Activated naive CD4-positive, alpha-beta T cell treated with anti-CD3 and anti-CD28 coated beads, Interleukin-2, amount 50 U/mL, for 24 hours (primary cell): ENCODE measurements around the gene ABCF2.

Experiments
- H3K27ac Mint-ChIP-seq: one replicate; pipeline ENCODE4 v1.8.0; 2021; ENCODE audit warnings: mild to moderate bottlenecking, mixed read lengths
- H3K27me3 Mint-ChIP-seq: one replicate; pipeline ENCODE4 v1.8.0; 2021; ENCODE audit warnings: mixed read lengths
- H3K36me3 Mint-ChIP-seq: one replicate; pipeline ENCODE4 v1.8.0; 2021; ENCODE audit warnings: mixed read lengths
- H3K4me1 Mint-ChIP-seq: one replicate; pipeline ENCODE4 v1.8.0; 2021; ENCODE audit warnings: mixed read lengths
- H3K4me3 Mint-ChIP-seq: one replicate; pipeline ENCODE4 v1.8.0; 2021; ENCODE audit warnings: mild to moderate bottlenecking, mixed read lengths
- H3K9me3 Mint-ChIP-seq: one replicate; pipeline ENCODE4 v1.8.0; 2021; ENCODE audit warnings: mixed read lengths

The ABCF2 gene

GRCh38 chr7:151181011-151181431 lies 46.0 kb downstream of the ABCF2 start:
- Mint-ChIP-seq H3K9me3 (no peaks in the 10 kb centered on the region), H3K4me3 (no peak overlapping the region), H3K4me1 (no peaks in the 10 kb centered on the region), H3K27me3 (peaks cover 1% of the 10 kb centered on the region), H3K36me3 (no peaks in the 10 kb centered on the region), H3K27ac (no peak overlapping the region)

- H3K27me3 Mint-ChIP-seq: peaks cover 1% of the 10 kb centered on the region
- H3K9me3 Mint-ChIP-seq: no peaks in the 10 kb centered on the region
- H3K4me1 Mint-ChIP-seq: no peaks in the 10 kb centered on the region
These were observed 47.1 kb downstream of the ABCF2 start for GRCh38 chr7:151179946-151180345.

GRCh38 chr7:151179287-151179860 lies 47.6 kb downstream of the ABCF2 start:
- Mint-ChIP-seq H3K27me3 (peaks cover 1% of the 10 kb centered on the region), H3K4me3 (no peak overlapping the region), H3K9me3 (no peaks in the 10 kb centered on the region), H3K36me3 (no peaks in the 10 kb centered on the region), H3K27ac (no peak overlapping the region), H3K4me1 (no peaks in the 10 kb centered on the region)

More at GRCh38 chr7:151179946-151180345, 47.1 kb downstream of the ABCF2 start:
- Mint-ChIP-seq H3K27ac (no peak overlapping the region), H3K4me3 (no peak overlapping the region), H3K36me3 (no peaks in the 10 kb centered on the region)

DNA sequence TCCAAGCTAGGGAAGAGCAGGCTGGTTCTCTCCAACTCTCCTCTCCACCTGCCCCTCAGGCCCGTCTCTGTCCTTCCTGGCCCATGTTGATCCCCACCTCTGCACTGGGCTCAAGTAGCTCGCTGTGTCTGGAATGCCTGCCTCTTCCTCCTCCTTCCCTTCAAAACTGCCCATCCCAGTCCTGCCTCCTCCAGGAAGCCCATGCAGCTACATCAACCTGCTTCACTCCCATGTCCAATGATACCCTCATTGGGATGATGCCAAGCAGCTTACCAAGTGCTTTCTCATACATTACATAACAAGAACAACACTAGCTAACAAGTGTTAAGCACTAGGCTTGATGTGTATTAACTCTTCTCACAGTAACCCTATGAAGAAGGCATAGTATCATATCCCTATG lies 48.2 kb downstream of the ABCF2 start:
- Mint-ChIP-seq H3K9me3 (no peaks in the 10 kb centered on the region), H3K27me3 (peaks cover 1% of the 10 kb centered on the region), H3K4me3 (no peak overlapping the region), H3K27ac (no peak overlapping the region), H3K36me3 (no peaks in the 10 kb centered on the region), H3K4me1 (no peaks in the 10 kb centered on the region)

DNA sequence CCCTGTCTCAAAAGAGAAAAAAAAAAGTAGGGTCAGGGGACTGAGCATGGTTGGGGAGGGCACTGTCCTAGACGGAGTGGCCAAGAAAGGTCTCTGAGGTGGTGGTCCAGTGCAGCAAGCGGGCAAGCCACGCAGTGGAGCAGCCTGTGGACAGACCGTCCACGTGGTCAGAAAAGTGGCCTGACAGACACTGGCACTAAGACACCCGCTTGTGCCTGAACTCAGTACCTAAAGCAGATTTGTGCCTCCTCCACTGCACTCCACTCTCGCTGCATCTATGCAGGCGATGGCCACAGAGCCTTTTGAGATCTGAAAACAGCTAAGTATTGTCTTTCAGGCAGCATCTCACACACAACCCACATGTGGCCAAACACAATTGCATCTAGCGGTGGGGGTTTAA lies 48.8 kb downstream of the ABCF2 start:
- Mint-ChIP-seq H3K4me3 (no peak overlapping the region), H3K9me3 (no peaks in the 10 kb centered on the region), H3K27ac (no peak overlapping the region), H3K27me3 (peaks cover 6% of the 10 kb centered on the region), H3K4me1 (no peaks in the 10 kb centered on the region), H3K36me3 (no peaks in the 10 kb centered on the region)

DNA sequence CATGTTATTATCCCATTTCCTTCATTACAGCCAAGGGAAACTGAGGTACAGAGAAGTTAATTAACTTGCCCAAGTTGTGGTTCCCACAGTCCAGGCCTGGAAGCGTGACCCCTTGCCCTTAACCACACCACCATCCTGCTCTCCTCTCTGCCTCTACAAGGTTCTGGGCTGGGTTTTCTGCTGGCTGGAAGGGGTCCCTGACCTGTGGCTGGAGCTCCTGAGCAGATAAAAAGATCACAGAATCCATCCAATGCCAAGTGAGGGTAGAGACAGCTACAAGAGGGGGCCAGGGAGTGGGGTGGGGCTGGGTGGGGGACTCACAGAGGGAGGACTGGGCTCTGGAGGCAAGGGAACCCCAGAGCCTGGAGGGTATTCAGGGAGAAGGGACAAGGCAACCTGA lies 49.7 kb downstream of the ABCF2 start:
- H3K36me3 Mint-ChIP-seq: no peaks in the 10 kb centered on the region
- H3K4me1 Mint-ChIP-seq: peaks cover 7% of the 10 kb centered on the region
- H3K9me3 Mint-ChIP-seq: no peaks in the 10 kb centered on the region
- H3K4me3 Mint-ChIP-seq: no peak overlapping the region
- H3K27ac Mint-ChIP-seq: no peak overlapping the region
- peaks cover 13% of the 10 kb centered on the region for H3K27me3 Mint-ChIP-seq

GRCh38 chr7:151176401-151176800 lies 50.6 kb downstream of the ABCF2 start:
- Mint-ChIP-seq H3K4me3 (no peak overlapping the region), H3K27ac (no peak overlapping the region), H3K36me3 (no peaks in the 10 kb centered on the region), H3K9me3 (no peaks in the 10 kb centered on the region), H3K4me1 (peaks cover 9% of the 10 kb centered on the region), H3K27me3 (peaks cover 14% of the 10 kb centered on the region)

- Mint-ChIP-seq H3K36me3 (no peaks in the 10 kb centered on the region), H3K9me3 (no peaks in the 10 kb centered on the region), H3K27ac (no peak overlapping the region), H3K27me3 (peaks cover 14% of the 10 kb centered on the region), H3K4me3 (no peak overlapping the region), H3K4me1 (peaks cover 9% of the 10 kb centered on the region)
These were observed 51.2 kb downstream of the ABCF2 start for GRCh38 chr7:151175793-151176311.

- H3K27me3 Mint-ChIP-seq: peaks cover 14% of the 10 kb centered on the region
- no peaks in the 10 kb centered on the region for H3K9me3 Mint-ChIP-seq
- no peaks in the 10 kb centered on the region for H3K36me3 Mint-ChIP-seq
These were observed 51.8 kb downstream of the ABCF2 start for GRCh38 chr7:151175047-151175792.

DNA sequence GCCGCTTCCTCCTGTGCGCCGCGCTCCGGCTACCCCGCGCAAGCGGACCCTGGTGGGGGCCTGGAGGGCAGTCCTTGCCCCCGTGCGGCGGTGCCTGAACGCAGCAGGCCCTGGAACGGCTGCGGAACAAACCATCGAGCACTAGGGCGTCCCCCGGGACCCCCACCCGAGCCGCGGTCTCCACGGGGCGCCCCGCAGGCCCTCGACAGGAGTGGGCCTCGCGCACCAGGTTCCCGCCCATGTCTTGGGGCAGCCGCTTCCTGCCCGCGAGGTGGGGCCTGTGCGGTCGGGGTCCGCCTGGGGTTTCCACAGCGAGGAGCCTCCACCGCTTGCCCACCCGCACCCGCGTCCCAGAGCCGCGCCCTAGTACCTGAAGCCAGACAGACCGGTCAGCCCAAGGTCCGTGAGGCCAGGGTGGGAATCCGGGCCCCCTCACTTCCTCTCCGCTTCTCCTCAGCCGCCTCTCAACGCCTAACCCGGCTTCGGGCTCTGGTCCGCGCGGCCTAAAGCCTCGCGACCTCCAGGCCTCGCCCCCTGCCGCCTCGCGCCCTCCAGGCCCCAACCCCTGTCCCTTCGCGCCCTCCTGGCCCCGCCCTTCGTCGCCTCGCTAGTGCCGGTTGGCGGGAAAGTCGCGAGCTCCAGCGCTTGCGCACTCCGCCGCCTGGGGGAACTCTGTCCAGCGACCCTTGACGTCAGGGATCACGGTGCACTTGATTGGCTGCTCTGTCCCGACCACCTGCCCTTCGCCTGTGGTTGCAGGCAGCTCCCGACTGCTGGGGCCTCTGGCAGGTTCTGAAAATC lies 52.6 kb downstream of the ABCF2 start:
- H3K4me3 Mint-ChIP-seq: no peak overlapping the region
- no peak overlapping the region for H3K27ac Mint-ChIP-seq
- H3K9me3 Mint-ChIP-seq: no peaks in the 10 kb centered on the region
- H3K27me3 Mint-ChIP-seq: peaks cover 21% of the 10 kb centered on the region
- H3K36me3 Mint-ChIP-seq: no peaks in the 10 kb centered on the region
- H3K4me1 Mint-ChIP-seq: peaks cover 9% of the 10 kb centered on the region

More at GRCh38 chr7:151175047-151175792, 51.8 kb downstream of the ABCF2 start:
- no peak overlapping the region for H3K27ac Mint-ChIP-seq
- no peak overlapping the region for H3K4me3 Mint-ChIP-seq
- peaks cover 9% of the 10 kb centered on the region for H3K4me1 Mint-ChIP-seq

DNA sequence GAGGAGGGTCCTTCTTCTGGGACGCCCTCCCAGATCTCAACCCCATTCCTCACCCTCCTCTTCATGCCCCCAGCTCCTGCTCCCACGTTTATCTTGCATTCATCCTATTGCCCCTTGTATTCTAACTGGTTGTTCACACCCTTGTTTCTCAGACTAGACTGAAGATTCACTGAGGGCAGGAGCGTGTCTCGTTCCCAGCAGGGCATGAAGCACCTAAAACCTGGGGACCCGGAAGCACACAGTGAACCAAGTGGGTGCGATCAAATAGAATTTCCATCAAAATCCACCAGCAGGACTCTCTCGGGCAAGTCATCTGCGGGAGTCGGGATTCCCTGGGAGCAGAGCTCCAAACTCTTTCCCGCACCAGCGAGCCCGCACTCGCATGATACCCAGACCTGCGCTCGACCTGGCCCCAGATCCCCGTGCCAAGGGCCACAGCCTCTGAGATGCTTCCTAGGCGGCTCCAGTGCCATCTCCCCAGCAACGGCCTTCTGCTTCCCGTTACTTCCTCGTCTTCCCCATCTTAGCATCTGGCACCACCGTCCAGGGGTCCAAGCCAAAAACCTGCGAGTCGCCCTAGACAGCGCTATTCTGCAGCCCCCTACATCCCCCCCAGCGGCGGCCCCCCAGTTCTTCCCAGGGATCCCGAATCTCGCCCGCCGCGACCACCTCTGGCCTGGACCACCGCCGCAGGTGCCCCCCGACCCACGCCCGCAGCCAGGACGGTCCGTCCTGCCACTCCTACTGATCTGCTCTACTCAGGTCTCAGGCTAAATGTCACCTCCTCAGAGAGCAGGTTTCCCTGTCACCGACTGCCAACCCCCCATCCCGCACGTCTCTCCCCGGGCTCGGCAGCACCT lies 53.4 kb downstream of the ABCF2 start:
- peaks cover 28% of the 10 kb centered on the region for H3K27me3 Mint-ChIP-seq
- H3K4me1 Mint-ChIP-seq: peaks cover 11% of the 10 kb centered on the region
- no peaks in the 10 kb centered on the region for H3K9me3 Mint-ChIP-seq
- no peaks in the 10 kb centered on the region for H3K36me3 Mint-ChIP-seq
- peak overlapping the region; percentile 48 for H3K27ac Mint-ChIP-seq
- no peak overlapping the region for H3K4me3 Mint-ChIP-seq

GRCh38 chr7:151172273-151173141 lies 54.5 kb downstream of the ABCF2 start:
- H3K4me3 Mint-ChIP-seq: no peak overlapping the region
- no peak overlapping the region for H3K27ac Mint-ChIP-seq
- H3K36me3 Mint-ChIP-seq: no peaks in the 10 kb centered on the region
- peaks cover 15% of the 10 kb centered on the region for H3K4me1 Mint-ChIP-seq
- H3K9me3 Mint-ChIP-seq: no peaks in the 10 kb centered on the region
- peaks cover 32% of the 10 kb centered on the region for H3K27me3 Mint-ChIP-seq

GRCh38 chr7:151168787-151169162 lies 58.2 kb downstream of the ABCF2 start:
- Mint-ChIP-seq H3K27me3 (peaks cover 38% of the 10 kb centered on the region), H3K4me3 (peak overlapping the region; percentile 70), H3K27ac (no peak overlapping the region), H3K36me3 (no peaks in the 10 kb centered on the region), H3K4me1 (peaks cover 18% of the 10 kb centered on the region), H3K9me3 (no peaks in the 10 kb centered on the region)

DNA sequence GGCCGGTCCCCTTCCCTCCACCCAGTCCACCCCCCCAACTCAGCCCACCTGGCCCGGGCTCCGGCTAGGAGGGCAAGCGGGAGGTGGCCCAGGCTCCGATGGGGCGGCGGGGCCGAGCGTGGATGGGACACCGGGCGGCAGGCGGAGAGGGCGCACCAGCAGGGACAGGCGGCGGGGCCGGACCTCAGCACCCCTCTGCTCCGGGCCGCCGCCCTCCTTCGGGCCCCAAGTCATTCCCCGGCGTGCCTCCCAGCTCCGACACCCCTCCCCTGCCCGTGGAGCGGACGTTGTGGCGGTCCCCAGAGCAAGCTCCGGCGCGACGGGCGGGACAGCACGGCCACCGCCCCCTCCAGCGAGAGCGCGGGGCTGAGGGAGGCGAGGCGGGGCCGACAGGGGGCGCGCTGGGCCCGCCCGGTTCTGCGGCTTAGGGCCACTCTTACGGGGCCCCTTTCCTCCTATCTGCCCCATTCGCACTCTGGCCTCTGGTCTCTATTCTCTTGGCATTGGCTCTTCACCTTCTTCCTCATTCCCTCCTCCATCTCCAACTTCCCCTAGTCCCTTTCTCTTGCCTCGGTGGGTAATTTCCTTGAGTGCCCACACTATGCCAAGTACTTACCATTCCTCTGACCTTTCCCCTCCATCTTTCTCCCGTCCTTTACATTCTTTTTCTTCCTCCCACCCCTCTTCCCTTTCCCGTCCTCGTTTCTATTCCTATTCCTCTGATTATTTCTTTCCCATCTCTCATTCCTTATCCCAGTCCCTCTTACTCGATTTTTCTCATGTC lies 58.8 kb downstream of the ABCF2 start:
- H3K27me3 Mint-ChIP-seq: peaks cover 33% of the 10 kb centered on the region
- no peaks in the 10 kb centered on the region for H3K36me3 Mint-ChIP-seq
- peaks cover 18% of the 10 kb centered on the region for H3K4me1 Mint-ChIP-seq
- H3K9me3 Mint-ChIP-seq: no peaks in the 10 kb centered on the region
- H3K4me3 Mint-ChIP-seq: peak overlapping the region; percentile 70
- no peak overlapping the region for H3K27ac Mint-ChIP-seq
